Ovary (tissue), 9 donors: Measurements from ENCODE around the gene ZDHHC1. TPM values are rescaled to one million over a fixed set of nuclear protein-coding genes. Genes with fewer than 3 reads are reported as not detected.
A peak's percentile ranks its signal among the peaks of the same experiment; 100 is the strongest.

Experiments used
- DNase-seq, 5 donors: peaks; one replicate each; pipeline ENCODE4 v3.0.0-alpha.2; 2019 to 2020
- H3K27ac ChIP-seq, 2 donors: fragments of 200-600 bp; one replicate each; pipeline versions ENCODE4 v1.5.1 to v1.8.0; 2019 to 2022
- H3K27me3 ChIP-seq: fragments of 200-600 bp; one replicate; pipeline ENCODE4 v1.8.0; 2022
- H3K36me3 ChIP-seq: fragments of 200-600 bp; sonication (generic); one replicate; pipeline ENCODE4 v1.5.1; 2019
- H3K4me1 ChIP-seq: one replicate; pipeline ENCODE4 v1.8.1; 2013; ENCODE audit warnings: mild to moderate bottlenecking, moderate library complexity; ENCODE audit not compliant: insufficient read depth
- H3K4me3 ChIP-seq: fragments of 200-600 bp; sonication (generic); one replicate; pipeline ENCODE4 v1.5.1; 2017
- H3K9me3 ChIP-seq, 2 donors: fragments of 200-600 bp in 1 of 2; sonication (generic) in 1 of 2; one replicate each; pipeline versions ENCODE4 v1.5.1 to v1.8.1; 2013 to 2019; ENCODE audit warnings: mild to moderate bottlenecking in 1 of 2, moderate library complexity in 1 of 2
- CTCF ChIP-seq, 3 donors: fragments of 450-650 bp in 2 of 3; fragments of 200-600 bp in 1 of 3; IDR thresholded peaks; one replicate each; pipeline versions ENCODE4 v1.5.1 to v1.8.0; 2016 to 2022; ENCODE audit warnings: antibody characterized with exemption in 3 of 3, mild to moderate bottlenecking in 1 of 3
- EP300 ChIP-seq: sonication (generic); formaldehyde crosslinking; IDR thresholded peaks from one replicate; pipeline ENCODE4 v1.6.1; 2017; ENCODE audit warnings: antibody characterized with exemption
- POLR2A ChIP-seq: fragments of 450-650 bp; IDR thresholded peaks from one replicate; pipeline ENCODE4 v1.6.1; 2017; ENCODE audit warnings: antibody characterized with exemption, mild to moderate bottlenecking, moderate library complexity
- WGBS, 3 donors: extraction: QIAGEN DNeasy Blood & Tissue Kit in 1 of 3; methylation state at CpG; one replicate each; pipeline versions ENCODE4 v1.1.5 to v1.1.7; 2013 to 2017; 5-methylcytosine and 5-hydroxymethylcytosine counted together
- intact Hi-C, 4 donors: fragments of 100-400 bp; cut with DNase I; formaldehyde crosslinking; loops; one replicate each; pipeline versions ENCODE4 v1.11.0 to v1.15.1; 2022 to 2023
- polyA plus RNA-seq, 2 donors: library from polyadenylated mRNA; stranded (reverse); fragments of 200-250 nt in 1 of 2; fragments of 350-450 nt in 1 of 2; fragmentation: Illumina TruSeq in 1 of 2; extraction: RNeasy Lipid Tissue Mini Kit (QIAGEN cat#74804) in 1 of 2; gene quantifications; one replicate each; pipeline ENCODE4 v1.2.3, GENCODE V29; 2013 to 2014
- total RNA-seq, 7 donors: library from RNA; depleted of rRNA in 2 of 7; stranded (reverse); fragments of >200 nt in 2 of 7; fragmentation: NEBNext Ultra II Directional in 3 of 7; extraction: Animal tissue kit (Norgen Biotek cat#: 25700) in 3 of 7; gene quantifications; one replicate each; pipeline versions ENCODE4 v1.1.0 to v1.2.4, GENCODE V29; 2016 to 2023
- donor health status: DM: no; HTN: no; CAD: no; lungs with moderate emphysema.
- donor health status: DM: no; HTN: no; CAD: no.
- donor health status: Bipolar disorder and iron deficiency.
- donor health status: DM: yes; HTN: yes; CAD: no.
- donor health status: DM: no; HTN: no; CAD: no.
- donor health status: DM: yes; HTN: yes; CAD: no.

Gene ZDHHC1
- total and polyA plus RNA-seq, 9 donors, result 1.4 to 45.5 (median 21.9) TPM

GRCh38 chr16:67451704-67452435, 35.6 kb upstream of the ZDHHC1 start:
- TF ChIP-seq EP300, result no peak
- no peak for TF ChIP-seq CTCF (IDR thresholded peaks at IDR 0.05)
- no peak for TF ChIP-seq POLR2A
- H3K27ac ChIP-seq, result no peak overlapping the region
- WGBS, 3 donors, result 52 to 58% (median 52%) methylated on average over 2 of the region's 2 CpGs
- H3K36me3 ChIP-seq, result no peaks in the 10 kb centered on the region
- no peaks in the 10 kb centered on the region for H3K9me3 ChIP-seq
- peaks cover 35% of the 10 kb centered on the region for H3K4me1 ChIP-seq
- no peak overlapping the region for H3K4me3 ChIP-seq
- H3K27me3 ChIP-seq, result no peaks in the 10 kb centered on the region
- DNase-seq, result no peak
- intact Hi-C loops, result no loop called here

- 51 to 63% (median 55%) methylated on average over 12 of the region's 12 CpGs for WGBS, 3 donors
- Histone ChIP-seq H3K4me3 (no peak overlapping the region), H3K9me3 (no peaks in the 10 kb centered on the region), H3K36me3 (no peaks in the 10 kb centered on the region), H3K4me1 (peaks cover 37% of the 10 kb centered on the region), H3K27ac (no peak overlapping the region), H3K27me3 (no peaks in the 10 kb centered on the region)
- peak in 2 of 5 donors; percentile 68 to 71 for DNase-seq
- intact Hi-C loops, result no loop called here
- TF ChIP-seq CTCF (IDR thresholded peaks at IDR 0.05) (no peak), EP300 (no peak), POLR2A (no peak)
These were observed 34.9 kb upstream of the ZDHHC1 start for GRCh38 chr16:67451061-67451703.

GRCh38 chr16:67449739-67450138, 33.5 kb upstream of the ZDHHC1 start:
- 53 to 69% (median 64%) methylated on average over 3 of the region's 3 CpGs for WGBS, 3 donors
- Histone ChIP-seq H3K27me3 (no peaks in the 10 kb centered on the region), H3K9me3 (no peaks in the 10 kb centered on the region), H3K4me1 (peaks cover 51% of the 10 kb centered on the region), H3K4me3 (no peak overlapping the region), H3K36me3 (no peaks in the 10 kb centered on the region), H3K27ac (peak overlapping the region; percentile 5 to 59)
- intact Hi-C loops, result no loop called here
- peak in 2 of 5 donors; percentile 47 to 56 for DNase-seq
- TF ChIP-seq POLR2A (no peak), CTCF (IDR thresholded peaks at IDR 0.05) (no peak), EP300 (no peak)

- DNase-seq, result peak in 2 of 5 donors; percentile 46 to 60
- no peaks in the 10 kb centered on the region for H3K27me3 ChIP-seq
- intact Hi-C loops, result no loop called here
- H3K27ac ChIP-seq, result peak overlapping the region; percentile 5 to 59
- TF ChIP-seq EP300, result no peak
- no peak overlapping the region for H3K4me3 ChIP-seq
- H3K36me3 ChIP-seq, result no peaks in the 10 kb centered on the region
- no peaks in the 10 kb centered on the region for H3K9me3 ChIP-seq
- H3K4me1 ChIP-seq, result peaks cover 55% of the 10 kb centered on the region
- 12 to 45% (median 27%) methylated on average over 2 of the region's 2 CpGs for WGBS, 3 donors
These were observed 33.1 kb upstream of the ZDHHC1 start for GRCh38 chr16:67449336-67449735.

- intact Hi-C loops, result no loop called here
These were observed 32.3 kb upstream of the ZDHHC1 start for GRCh38 chr16:67448580-67448979.

More at GRCh38 chr16:67448580-67448979, 32.3 kb upstream of the ZDHHC1 start:
- H3K4me3 ChIP-seq, result no peak overlapping the region
- H3K4me1 ChIP-seq, result peaks cover 62% of the 10 kb centered on the region
- no peaks in the 10 kb centered on the region for H3K9me3 ChIP-seq
- 95 to 100% (median 97%) methylated on average over 5 of the region's 5 CpGs for WGBS, 3 donors
- H3K27me3 ChIP-seq, result no peaks in the 10 kb centered on the region
- no peak for TF ChIP-seq EP300
- TF ChIP-seq POLR2A, result no peak
- no peak for TF ChIP-seq CTCF (IDR thresholded peaks at IDR 0.05)
- no peak for DNase-seq
- peak overlapping the region in 1 of 2 donors; percentile 59 for H3K27ac ChIP-seq
- no peaks in the 10 kb centered on the region for H3K36me3 ChIP-seq
